ENCODE data around the gene YJU2.
"Not testable (repeated sequence)": the region's sequence is repeated elsewhere in the genome, so short reads cannot be mapped to it uniquely, and the experiment has no call there.

YJU2 gene

GRCh38 chr19:4246767-4247593 is at the start of gene YJU2:
Gene YJU2, plus strand, starts transcription at chr19:4247080. Its CDS starts 67 bp downstream, at chr19:4247147.
- peak; percentile 97 for DNase-seq (ENCODE audit: low read depth)

DNA sequence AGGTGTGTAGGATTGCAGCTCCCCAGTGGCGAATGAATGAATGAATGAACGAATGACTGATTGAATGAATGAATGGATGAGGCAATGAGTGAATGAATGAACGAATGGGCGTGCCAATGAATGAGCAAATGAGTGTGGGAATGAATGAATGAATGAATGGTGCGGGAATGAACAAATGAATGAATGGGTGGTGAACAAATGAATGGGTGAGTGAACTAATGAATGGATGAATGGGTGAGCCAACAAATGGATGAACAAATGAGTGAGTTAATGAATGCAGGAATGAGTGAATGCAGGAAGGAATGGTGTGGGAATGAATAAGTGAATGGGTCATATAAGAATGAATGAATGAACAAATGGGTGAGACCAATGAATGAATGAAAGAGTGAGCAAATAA is 49.7 kb upstream of the YJU2 start:
- DNase-seq (ENCODE audit: low read depth): no peak

GRCh38 chr19:4197625-4198466 is 49.0 kb upstream of the YJU2 start:
- no peak for DNase-seq (ENCODE audit: low read depth)

DNA sequence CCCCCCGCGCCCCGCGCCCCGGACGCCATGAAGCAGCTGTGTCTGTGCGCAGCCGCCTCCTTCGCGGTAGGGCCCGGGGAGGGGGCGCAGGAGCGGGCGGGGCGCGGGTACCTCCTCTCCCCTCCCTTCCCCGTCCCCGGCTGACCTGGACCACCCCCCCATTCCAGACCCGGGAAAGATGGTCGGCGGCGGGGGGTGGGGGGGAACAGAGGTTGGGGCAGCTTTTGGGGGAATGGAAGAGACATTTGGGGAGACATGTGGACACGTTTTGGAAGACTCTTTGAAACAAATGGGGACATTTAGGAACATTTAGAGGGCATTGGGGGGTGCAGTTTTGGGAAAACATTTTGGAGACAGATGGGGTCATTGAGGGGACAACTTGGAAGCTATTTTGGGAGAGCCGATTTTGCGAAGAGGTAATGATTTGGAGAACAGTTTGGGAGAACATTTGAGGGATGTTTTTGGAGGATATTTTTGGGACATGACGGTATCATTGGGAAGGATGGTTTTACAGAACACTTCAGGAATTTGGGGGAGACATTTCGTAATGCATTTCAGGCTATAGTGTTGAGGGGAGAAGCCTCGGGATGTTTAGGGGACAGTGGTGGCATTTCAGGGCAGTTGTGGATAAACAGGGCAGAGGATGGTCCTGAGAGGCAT is 48.3 kb upstream of the YJU2 start:
- no peak for DNase-seq (ENCODE audit: low read depth)

GRCh38 chr19:4199699-4200293 is 47.1 kb upstream of the YJU2 start:
- DNase-seq (ENCODE audit: low read depth): no peak

DNA sequence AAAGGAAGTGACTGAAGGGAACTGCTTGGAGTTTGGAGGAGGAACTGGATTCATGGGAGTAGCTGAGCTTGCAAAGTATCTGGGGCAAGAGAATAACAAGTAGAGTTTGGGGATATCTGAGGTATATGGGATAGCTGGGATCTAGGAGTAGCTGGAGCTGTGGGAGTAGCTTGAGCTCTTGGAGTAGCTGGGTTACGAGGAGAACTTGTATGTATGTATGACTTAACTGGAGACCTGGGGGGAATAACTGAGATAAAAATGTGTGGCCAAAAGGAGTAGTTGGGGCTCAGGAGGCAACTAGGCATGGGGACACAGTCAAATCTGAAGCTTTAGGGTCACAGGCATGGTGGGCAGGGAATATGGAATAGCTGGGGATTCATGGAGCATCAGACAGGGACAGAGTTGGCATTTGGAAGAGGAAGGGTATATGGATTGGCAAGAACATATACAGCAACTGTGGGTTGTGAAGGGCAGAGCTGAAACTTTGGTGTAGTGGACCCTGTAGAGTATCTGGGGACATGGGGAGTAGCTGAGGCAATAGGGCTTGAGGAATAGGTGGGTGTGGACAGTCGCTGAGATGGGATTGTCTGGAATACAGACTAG is 45.8 kb upstream of the YJU2 start:
- no peak for DNase-seq (ENCODE audit: low read depth)

- no peak for DNase-seq (ENCODE audit: low read depth)
These were observed 45.1 kb upstream of the YJU2 start for GRCh38 chr19:4201798-4202197.

- no peak for DNase-seq (ENCODE audit: low read depth)
These were observed 39.9 kb upstream of the YJU2 start for GRCh38 chr19:4206818-4207484.

- DNase-seq (ENCODE audit: low read depth): no peak
These were observed 38.3 kb upstream of the YJU2 start for GRCh38 chr19:4208385-4209094.

- DNase-seq (ENCODE audit: low read depth): no peak
These were observed 36.6 kb upstream of the YJU2 start for GRCh38 chr19:4210166-4210731.

DNA sequence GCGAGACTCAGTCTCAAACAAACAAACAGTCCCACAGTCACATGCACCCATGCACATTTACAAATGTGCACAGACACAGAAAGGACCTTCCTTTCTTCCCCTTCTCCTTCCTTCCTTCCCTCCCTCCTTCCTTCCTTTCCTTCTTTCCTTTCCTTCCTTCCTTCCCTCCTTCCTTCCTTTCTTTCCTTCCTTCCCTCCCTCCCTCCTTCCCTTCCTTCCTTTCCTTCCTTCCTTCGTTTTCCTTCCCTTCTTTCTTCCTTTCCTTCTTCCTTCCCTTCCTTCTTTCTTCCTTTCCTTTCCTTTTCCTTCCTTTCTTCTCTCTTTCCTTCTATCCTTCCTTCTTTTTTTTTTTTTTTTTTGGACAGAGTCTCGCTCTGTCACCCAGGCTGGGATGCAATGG is 33.8 kb upstream of the YJU2 start:
- no peak for DNase-seq (ENCODE audit: low read depth)

- DNase-seq (ENCODE audit: low read depth): no peak
These were observed 31.1 kb upstream of the YJU2 start for GRCh38 chr19:4215807-4216206.

- DNase-seq (ENCODE audit: low read depth): no peak
These were observed 30.0 kb upstream of the YJU2 start for GRCh38 chr19:4216846-4217245.

DNA sequence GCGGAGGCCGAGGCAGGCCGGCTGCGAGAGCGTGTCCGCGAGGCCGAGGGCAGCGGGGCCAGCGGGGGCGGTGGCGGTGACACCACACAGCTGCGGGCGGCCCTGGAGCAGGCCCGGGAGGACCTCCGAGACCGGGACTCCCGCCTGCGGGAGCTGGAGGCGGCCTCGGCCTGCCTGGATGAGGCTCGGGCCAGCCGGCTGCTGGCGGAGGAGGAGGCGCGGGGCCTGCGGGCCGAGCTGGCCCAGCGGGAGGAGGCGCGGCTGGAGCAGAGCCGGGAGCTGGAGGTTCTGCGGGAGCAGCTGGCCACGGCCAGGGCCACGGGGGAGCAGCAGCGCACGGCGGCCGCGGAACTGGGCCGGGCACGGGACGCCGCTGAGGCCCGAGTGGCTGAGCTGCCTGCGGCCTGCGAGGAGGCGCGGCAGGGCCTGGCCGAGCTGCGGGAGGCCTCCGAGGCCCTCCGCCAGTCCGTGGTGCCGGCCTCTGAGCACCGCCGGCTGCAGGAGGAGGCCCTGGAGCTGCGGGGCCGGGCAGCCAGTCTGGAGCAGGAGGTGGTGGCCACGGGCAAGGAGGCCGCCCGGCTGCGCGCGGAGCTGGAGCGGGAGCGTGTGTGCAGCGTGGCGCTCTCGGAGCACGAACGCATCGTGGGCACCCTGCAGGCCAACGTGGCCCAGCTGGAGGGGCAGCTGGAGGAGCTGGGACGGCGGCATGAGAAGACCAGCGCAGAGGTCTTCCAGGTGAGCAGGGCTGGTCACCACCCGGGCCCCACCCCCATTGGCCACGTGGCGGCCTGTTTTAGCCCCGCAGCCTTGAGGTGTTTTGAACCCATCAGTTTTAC is 29.2 kb upstream of the YJU2 start:
- no peak for DNase-seq (ENCODE audit: low read depth)

GRCh38 chr19:4218523-4218922 is 28.4 kb upstream of the YJU2 start:
- not testable (repeated sequence) for DNase-seq (ENCODE audit: low read depth)

GRCh38 chr19:4220188-4220587 is 26.7 kb upstream of the YJU2 start:
- no peak for DNase-seq (ENCODE audit: low read depth)

DNA sequence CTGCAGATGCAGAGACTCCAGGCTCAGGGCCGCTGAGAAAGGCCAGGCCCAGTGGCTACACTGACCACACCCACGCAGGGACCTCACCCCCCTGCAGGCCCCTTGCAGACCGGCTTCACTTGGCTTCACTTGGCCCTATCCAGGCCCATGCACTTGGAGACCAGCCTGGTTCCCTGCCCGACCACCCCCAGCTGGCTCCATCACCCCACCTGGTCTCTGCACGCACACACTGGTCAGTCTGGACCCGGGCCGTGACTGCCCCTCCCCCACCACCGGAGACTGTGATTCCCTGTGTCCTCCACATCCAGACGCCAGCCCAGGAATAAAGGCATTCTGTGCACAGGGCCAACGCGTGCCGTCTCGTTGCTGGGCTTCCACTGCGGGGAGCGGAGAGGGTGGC is 22.4 kb upstream of the YJU2 start:
- DNase-seq (ENCODE audit: low read depth): no peak

- no peak for DNase-seq (ENCODE audit: low read depth)
These were observed 21.0 kb upstream of the YJU2 start for GRCh38 chr19:4225885-4226284.

- no peak for DNase-seq (ENCODE audit: low read depth)
These were observed 19.1 kb upstream of the YJU2 start for GRCh38 chr19:4227771-4228170.
